Ishikawa (cell line): ENCODE data around the gene KLC3.

Source experiments
- EGR1 ChIP-seq: IDR thresholded peaks from 2 replicates; pipeline ENCODE4 v1.6.1; 2012
- EP300 ChIP-seq: IDR thresholded peaks from 2 replicates; pipeline ENCODE4 v1.6.1; 2012; ENCODE audit warnings: borderline replicate concordance
- NFIC ChIP-seq: IDR thresholded peaks from 2 replicates; pipeline ENCODE4 v1.6.1; 2012
- TAF1 ChIP-seq: IDR thresholded peaks from 2 replicates; pipeline ENCODE4 v1.6.1; 2012; ENCODE audit warnings: low read depth, mild to moderate bottlenecking

GRCh38 chr19:45391346-45391745 lies 50.8 kb downstream of the KLC3 start:
- TF ChIP-seq NFIC (no peak), TAF1 (no peak), EGR1 (no peak), EP300 (no peak)
